ENCODE measurements around the gene ATP6V1B1. TPM values are rescaled to one million over a fixed set of nuclear protein-coding genes. Genes with fewer than 3 reads are reported as not detected.
A peak's percentile ranks its signal among the peaks of the same experiment; 100 is the strongest.

ATP6V1B1 gene
- total and polyA plus RNA-seq, 7 donors: 0.16 to 1.9 (median 0.66) TPM; not detected in 4

DNA sequence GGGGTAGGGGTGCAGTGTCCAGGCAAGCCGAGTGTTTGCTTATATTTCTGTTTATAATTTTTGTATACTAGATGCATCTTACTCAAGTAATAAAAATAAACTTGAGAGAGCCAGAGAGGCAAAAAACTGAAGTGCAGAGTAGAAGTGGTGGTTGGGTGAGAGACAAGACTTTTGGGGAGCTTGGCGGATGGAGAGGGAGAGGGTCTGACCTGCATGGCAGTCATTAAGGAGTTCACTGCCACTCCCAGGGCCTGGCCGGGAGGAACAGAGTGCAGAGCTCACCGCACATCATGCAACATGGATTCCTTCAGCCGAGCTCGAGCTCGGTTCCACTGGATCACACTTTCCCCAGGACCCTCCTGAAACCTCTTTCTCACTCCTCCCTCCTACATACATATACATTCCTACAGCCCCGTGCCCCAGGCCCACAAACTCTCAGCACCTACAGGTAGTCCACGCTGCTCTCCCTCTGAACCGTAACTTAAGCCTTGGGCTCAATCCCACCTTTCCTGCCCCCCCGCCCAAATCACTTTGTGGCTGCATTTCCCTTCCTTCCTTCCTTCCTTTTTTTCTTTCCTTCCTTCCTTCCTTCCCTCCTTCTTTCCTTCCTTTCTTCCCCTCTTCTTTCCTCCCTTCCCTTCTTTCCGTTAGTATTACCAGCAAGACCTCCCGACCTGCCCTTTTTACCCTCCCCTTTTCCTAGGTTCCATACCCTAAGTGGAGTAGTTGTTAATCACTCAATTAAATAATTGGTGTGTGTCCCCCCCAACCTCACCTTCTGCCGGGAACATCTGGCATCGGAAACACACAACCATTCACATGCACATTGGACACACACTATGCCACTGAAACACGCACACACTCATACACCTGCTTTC, 37.1 kb upstream of the ATP6V1B1 start:
- Histone ChIP-seq H3K27me3 (peaks cover 46 to 100% (median 91%) of the 10 kb centered on the region in 3 donors), H3K4me1 (peaks cover 0 to 29% (median 26%) of the 10 kb centered on the region in 4 donors), H3K4me3 (no peak overlapping the region), H3K36me3 (no peaks in the 10 kb centered on the region), H3K9me3 (no peaks in the 10 kb centered on the region), H3K27ac (no peak overlapping the region)
- 16 to 19% methylated on average over 16 of the region's 16 CpGs for WGBS, 2 donors
- DNase-seq: no peak
- intact Hi-C loops (cut with DNase I): no loop called here
- TF ChIP-seq EP300 (IDR thresholded peaks at IDR 0.05): no peak
- no peak for TF ChIP-seq POLR2AphosphoS5 (IDR thresholded peaks at IDR 0.05)
- no peak for TF ChIP-seq POLR2A (IDR thresholded peaks at IDR 0.05)
- TF ChIP-seq, protein P1, sequence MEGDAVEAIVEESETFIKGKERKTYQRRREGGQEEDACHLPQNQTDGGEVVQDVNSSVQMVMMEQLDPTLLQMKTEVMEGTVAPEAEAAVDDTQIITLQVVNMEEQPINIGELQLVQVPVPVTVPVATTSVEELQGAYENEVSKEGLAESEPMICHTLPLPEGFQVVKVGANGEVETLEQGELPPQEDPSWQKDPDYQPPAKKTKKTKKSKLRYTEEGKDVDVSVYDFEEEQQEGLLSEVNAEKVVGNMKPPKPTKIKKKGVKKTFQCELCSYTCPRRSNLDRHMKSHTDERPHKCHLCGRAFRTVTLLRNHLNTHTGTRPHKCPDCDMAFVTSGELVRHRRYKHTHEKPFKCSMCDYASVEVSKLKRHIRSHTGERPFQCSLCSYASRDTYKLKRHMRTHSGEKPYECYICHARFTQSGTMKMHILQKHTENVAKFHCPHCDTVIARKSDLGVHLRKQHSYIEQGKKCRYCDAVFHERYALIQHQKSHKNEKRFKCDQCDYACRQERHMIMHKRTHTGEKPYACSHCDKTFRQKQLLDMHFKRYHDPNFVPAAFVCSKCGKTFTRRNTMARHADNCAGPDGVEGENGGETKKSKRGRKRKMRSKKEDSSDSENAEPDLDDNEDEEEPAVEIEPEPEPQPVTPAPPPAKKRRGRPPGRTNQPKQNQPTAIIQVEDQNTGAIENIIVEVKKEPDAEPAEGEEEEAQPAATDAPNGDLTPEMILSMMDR (IDR thresholded peaks at IDR 0.05): no peak

DNA sequence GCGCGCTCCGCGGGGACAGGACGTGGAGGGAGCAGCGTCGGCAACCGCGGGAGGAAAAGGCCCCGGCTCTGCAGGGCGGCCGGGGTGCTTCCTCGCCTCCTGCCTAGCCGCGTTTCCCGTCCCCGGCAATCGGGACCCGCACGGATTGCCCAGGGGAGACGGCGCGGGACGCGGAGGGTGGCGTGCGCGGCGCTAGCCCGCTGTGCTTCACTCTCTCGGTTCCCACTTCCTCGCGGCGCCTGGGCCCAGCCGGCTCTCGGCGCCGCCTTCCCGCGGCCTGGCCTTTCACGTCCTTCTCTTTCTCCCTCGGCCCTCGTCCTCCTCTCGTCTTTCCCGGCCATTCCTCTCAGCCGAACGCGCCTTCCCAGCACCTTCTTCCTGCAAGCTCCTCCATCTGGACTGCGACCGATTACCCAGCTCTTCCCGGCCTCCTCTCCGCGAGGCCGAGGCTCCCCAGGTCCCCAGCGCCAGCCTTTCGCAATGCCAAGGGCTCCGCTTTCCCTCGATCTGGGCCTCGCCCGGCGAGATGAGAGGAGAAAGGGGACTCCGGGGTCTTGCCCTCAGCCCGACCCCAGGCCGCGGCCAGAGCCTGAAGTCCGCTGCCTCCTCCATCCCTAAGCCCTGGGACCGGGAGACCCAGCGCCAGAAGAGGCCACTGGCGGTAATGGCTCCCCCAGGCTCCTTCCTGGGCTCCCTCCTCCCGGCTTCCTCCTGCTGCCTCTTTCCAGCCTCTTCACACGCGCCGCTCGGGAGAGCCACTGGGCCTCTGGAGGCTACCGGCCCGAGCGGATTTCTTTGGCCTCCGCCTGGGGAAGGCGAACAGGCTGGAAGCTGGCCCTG, 34.3 kb upstream of the ATP6V1B1 start:
- H3K4me3 ChIP-seq: peak overlapping the region; percentile 23 to 51 (median 40)
- H3K36me3 ChIP-seq: no peaks in the 10 kb centered on the region
- H3K9me3 ChIP-seq: no peaks in the 10 kb centered on the region
- peaks cover 0 to 29% (median 26%) of the 10 kb centered on the region in 4 donors for H3K4me1 ChIP-seq
- peak overlapping the region in 1 of 4 donors; percentile 15 for H3K27ac ChIP-seq
- intact Hi-C loops (cut with DNase I): no loop called here
- peaks cover 56 to 100% (median 99%) of the 10 kb centered on the region in 3 donors for H3K27me3 ChIP-seq
- DNase-seq: no peak
- WGBS, 2 donors: 7 to 14% methylated on average over 79 of the region's 79 CpGs
- no peak for TF ChIP-seq POLR2A (IDR thresholded peaks at IDR 0.05)
- TF ChIP-seq EP300 (IDR thresholded peaks at IDR 0.05): no peak
- no peak for TF ChIP-seq POLR2AphosphoS5 (IDR thresholded peaks at IDR 0.05)
- TF ChIP-seq, protein P1 (IDR thresholded peaks at IDR 0.05): no peak

- no peak for TF ChIP-seq POLR2AphosphoS5 (IDR thresholded peaks at IDR 0.05)
- TF ChIP-seq, protein P1 (IDR thresholded peaks at IDR 0.05): no peak
- no peak for TF ChIP-seq POLR2A (IDR thresholded peaks at IDR 0.05)
- TF ChIP-seq EP300 (IDR thresholded peaks at IDR 0.05): no peak
- H3K4me3 ChIP-seq: peak overlapping the region in 3 of 4 donors; percentile 29 to 51 (median 51)
- H3K27me3 ChIP-seq: peaks cover 59 to 100% (median 99%) of the 10 kb centered on the region in 3 donors
- H3K9me3 ChIP-seq: no peaks in the 10 kb centered on the region
- H3K36me3 ChIP-seq: no peaks in the 10 kb centered on the region
- 50 to 82% methylated on average over 5 of the region's 5 CpGs for WGBS, 2 donors
- intact Hi-C loops (cut with DNase I): no loop called here
- no peak overlapping the region for H3K27ac ChIP-seq
- no peak for DNase-seq
- H3K4me1 ChIP-seq: peaks cover 0 to 30% (median 27%) of the 10 kb centered on the region in 4 donors
Measured at GRCh38 chr2:70902067-70902442, 33.6 kb upstream of the ATP6V1B1 start.

DNA sequence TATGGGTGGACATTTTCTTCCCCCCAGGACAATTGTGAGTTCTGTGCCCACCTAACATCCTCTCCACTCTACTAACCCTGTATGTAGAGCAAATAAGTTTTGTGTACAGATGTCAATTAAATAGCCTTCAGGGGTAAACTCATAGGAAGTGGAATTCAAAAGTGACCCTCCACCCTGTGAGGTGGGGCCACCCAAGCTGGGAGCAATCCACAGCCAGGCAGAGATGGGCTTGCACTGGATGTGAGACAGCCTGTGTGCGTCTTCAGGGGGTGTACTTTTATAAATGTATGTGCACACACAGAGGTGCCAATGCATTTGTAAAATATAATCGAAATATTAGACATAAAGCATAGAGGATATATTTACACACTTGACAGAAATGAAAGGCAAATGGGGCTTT, 33.1 kb upstream of the ATP6V1B1 start:
- Histone ChIP-seq H3K27me3 (peaks cover 63 to 100% (median 98%) of the 10 kb centered on the region in 3 donors), H3K4me3 (no peak overlapping the region), H3K36me3 (no peaks in the 10 kb centered on the region), H3K4me1 (peaks cover 0 to 35% (median 32%) of the 10 kb centered on the region in 4 donors), H3K9me3 (no peaks in the 10 kb centered on the region), H3K27ac (no peak overlapping the region)
- intact Hi-C loops (cut with DNase I): no loop called here
- TF ChIP-seq POLR2AphosphoS5 (IDR thresholded peaks at IDR 0.05) (no peak), POLR2A (IDR thresholded peaks at IDR 0.05) (no peak), EP300 (IDR thresholded peaks at IDR 0.05) (no peak)
- TF ChIP-seq, protein P1 (IDR thresholded peaks at IDR 0.05): no peak
- DNase-seq: no peak
- 92% methylated on average over 2 of the region's 2 CpGs for WGBS, 2 donors

Data from sigmoid colon (tissue), 7 donors.